Esophagus squamous epithelium (tissue), 5 donors: ENCODE results near the gene TRMT6. TPM values are rescaled to one million over a fixed set of nuclear protein-coding genes. Genes with fewer than 3 reads are reported as not detected.
A peak's percentile ranks its signal among the peaks of the same experiment; 100 is the strongest.

Source experiments
- DNase-seq: peaks from one replicate; lab custom pipeline; 2025; lab: John Stamatoyannopoulos, UW
- H3K27ac ChIP-seq, 4 donors: fragments of 200-600 bp; sonication (generic); one replicate each; pipeline ENCODE4 v1.5.1; 2016 to 2019; ENCODE audit warnings: mild to moderate bottlenecking in 1 of 4
- H3K27me3 ChIP-seq, 4 donors: fragments of 200-600 bp; sonication (generic); 1 replicate in 3 of 4; 2 replicates in 1 of 4; pipeline versions ENCODE4 v1.5.1 to v1.6.0; 2017 to 2021; ENCODE audit warnings: antibody characterized with exemption in 1 of 4
- H3K36me3 ChIP-seq, 3 donors: fragments of 200-600 bp; sonication (generic); one replicate each; pipeline ENCODE4 v1.5.1; 2016 to 2019
- H3K4me1 ChIP-seq, 3 donors: fragments of 200-600 bp; sonication (generic); one replicate each; pipeline ENCODE4 v1.5.1; 2017 to 2019
- H3K4me3 ChIP-seq, 4 donors: fragments of 200-600 bp; sonication (generic); 1 replicate in 3 of 4; 2 replicates in 1 of 4; pipeline ENCODE4 v1.5.1; 2016 to 2019; ENCODE audit warnings: mild to moderate bottlenecking in 2 of 4, moderate library complexity in 1 of 4
- H3K9me3 ChIP-seq, 3 donors: fragments of 200-600 bp; sonication (generic); one replicate each; pipeline ENCODE4 v1.5.1; 2016 to 2019
- POLR2A ChIP-seq, 4 donors: fragments of 450-650 bp; IDR thresholded peaks; one replicate each; pipeline ENCODE4 v1.6.1; 2017; ENCODE audit warnings: antibody characterized with exemption in 4 of 4, mild to moderate bottlenecking in 4 of 4, moderate library complexity in 3 of 4
- WGBS, 2 donors: methylation state at CpG; one replicate each; pipeline ENCODE4 v1.1.5; 2018; 5-methylcytosine and 5-hydroxymethylcytosine counted together
- intact Hi-C: fragments of 100-400 bp; cut with DNase I; formaldehyde crosslinking; loops from one replicate; pipeline ENCODE4 v1.15.0; 2022
- total RNA-seq, 4 donors: library from RNA; depleted of rRNA; stranded (reverse); fragments of >200 nt; gene quantifications; one replicate each; pipeline ENCODE4 v1.1.0, GENCODE V29; 2016
- TF ChIP-seq, protein P1 (sequence below), 6 experiments: fragments of 450-650 bp in 4 of 6; fragments of 200-600 bp in 2 of 6; sonication (generic) in 2 of 6; IDR thresholded peaks; one replicate each; pipeline ENCODE4 v1.5.1; 2016 to 2019; ENCODE audit warnings: antibody characterized with exemption in 6 of 6, mild to moderate bottlenecking in 4 of 6, moderate library complexity in 4 of 6
- donor health status: DM: yes; HTN: yes; CAD: no.

Gene TRMT6
- total RNA-seq, 4 donors from 2014 or later = 8.2 to 19.8 (median 13.8) TPM

DNA sequence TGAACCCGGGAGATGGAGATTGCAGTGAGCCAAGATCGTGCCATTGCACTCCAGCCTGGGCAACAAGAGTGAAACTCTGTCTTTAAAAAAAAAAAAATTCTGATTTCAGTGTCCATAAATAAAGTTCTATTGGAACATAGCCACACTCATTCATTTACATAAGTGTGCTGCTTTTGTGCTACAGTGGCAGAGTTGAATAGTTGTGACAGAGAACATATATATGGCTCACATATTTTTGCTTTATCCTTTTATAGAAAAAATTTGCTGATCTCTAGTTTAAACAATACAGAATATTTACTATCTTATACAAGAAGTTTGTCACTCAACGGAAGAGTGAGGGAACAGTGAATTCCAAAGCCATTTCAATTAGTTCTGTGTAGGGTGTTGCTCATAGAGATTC lies 18.1 kb upstream of the TRMT6 start:
- Histone ChIP-seq H3K4me3 (no peak overlapping the region), H3K4me1 (no peaks in the 10 kb centered on the region)
- WGBS, 2 donors = 89 to 92% methylated on average over 3 of the region's 3 CpGs

DNA sequence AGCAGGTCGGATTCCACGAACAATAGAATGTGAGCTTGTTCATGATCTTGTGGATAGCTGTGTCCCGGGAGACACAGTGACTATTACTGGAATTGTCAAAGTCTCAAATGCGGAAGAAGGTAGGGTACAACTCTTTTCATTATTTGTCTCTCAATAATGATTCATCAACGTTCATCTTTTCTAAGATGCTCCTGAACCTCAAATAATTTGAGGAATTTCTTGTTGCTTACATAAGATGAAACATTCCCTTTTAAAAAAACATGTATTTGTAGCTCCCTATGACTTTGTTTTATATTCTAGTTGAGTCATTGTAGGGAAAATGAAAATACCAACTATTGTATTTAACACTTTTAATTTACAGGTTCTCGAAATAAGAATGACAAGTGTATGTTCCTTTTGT lies 17.1 kb upstream of the TRMT6 start:
- Histone ChIP-seq H3K27me3 (no peaks in the 10 kb centered on the region), H3K9me3 (no peaks in the 10 kb centered on the region), H3K36me3 (peaks cover 0 to 74% (median 0%) of the 10 kb centered on the region in 3 donors), H3K4me1 (no peaks in the 10 kb centered on the region), H3K4me3 (no peak overlapping the region), H3K27ac (no peak overlapping the region)
- DNase-seq = no peak
- intact Hi-C loops = no loop called here
- 93 to 96% methylated on average over 6 of the region's 6 CpGs for WGBS, 2 donors
- TF ChIP-seq, protein P1, sequence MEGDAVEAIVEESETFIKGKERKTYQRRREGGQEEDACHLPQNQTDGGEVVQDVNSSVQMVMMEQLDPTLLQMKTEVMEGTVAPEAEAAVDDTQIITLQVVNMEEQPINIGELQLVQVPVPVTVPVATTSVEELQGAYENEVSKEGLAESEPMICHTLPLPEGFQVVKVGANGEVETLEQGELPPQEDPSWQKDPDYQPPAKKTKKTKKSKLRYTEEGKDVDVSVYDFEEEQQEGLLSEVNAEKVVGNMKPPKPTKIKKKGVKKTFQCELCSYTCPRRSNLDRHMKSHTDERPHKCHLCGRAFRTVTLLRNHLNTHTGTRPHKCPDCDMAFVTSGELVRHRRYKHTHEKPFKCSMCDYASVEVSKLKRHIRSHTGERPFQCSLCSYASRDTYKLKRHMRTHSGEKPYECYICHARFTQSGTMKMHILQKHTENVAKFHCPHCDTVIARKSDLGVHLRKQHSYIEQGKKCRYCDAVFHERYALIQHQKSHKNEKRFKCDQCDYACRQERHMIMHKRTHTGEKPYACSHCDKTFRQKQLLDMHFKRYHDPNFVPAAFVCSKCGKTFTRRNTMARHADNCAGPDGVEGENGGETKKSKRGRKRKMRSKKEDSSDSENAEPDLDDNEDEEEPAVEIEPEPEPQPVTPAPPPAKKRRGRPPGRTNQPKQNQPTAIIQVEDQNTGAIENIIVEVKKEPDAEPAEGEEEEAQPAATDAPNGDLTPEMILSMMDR (IDR thresholded peaks at IDR 0.05) = no peak
- no peak for TF ChIP-seq POLR2A (IDR thresholded peaks at IDR 0.05)

More for the DNA sequence above, 18.1 kb upstream of the TRMT6 start:
- H3K36me3 ChIP-seq = peaks cover 0 to 72% (median 0%) of the 10 kb centered on the region in 3 donors
- H3K27me3 ChIP-seq = no peaks in the 10 kb centered on the region
- intact Hi-C loops = no loop called here
- H3K27ac ChIP-seq = no peak overlapping the region
- no peak for DNase-seq
- no peak for TF ChIP-seq POLR2A (IDR thresholded peaks at IDR 0.05)
- TF ChIP-seq, protein P1 (IDR thresholded peaks at IDR 0.05) = no peak
- H3K9me3 ChIP-seq = no peaks in the 10 kb centered on the region

DNA sequence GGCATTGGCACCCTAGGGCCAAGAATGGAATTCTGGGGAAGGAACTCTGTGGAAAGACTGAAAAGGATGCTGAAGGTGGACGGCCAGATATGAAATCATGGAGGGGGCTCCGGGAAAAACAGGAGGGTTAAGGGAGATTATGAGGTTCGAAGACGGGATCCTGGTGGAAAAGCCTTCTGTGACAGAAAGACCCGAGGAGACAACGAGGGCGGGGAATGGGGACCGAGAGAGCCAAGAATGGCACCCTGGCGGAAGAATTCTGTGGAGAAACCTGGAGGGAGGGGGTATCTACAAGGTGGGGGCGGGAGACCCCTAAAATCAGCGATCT lies 426 bp downstream of the TRMT6 start:
- DNase-seq = no peak
- Histone ChIP-seq H3K4me3 (peak overlapping the region; percentile 78 to 92 (median 90)), H3K4me1 (peaks cover 7 to 43% (median 15%) of the 10 kb centered on the region in 3 donors), H3K36me3 (peaks cover 0 to 58% (median 5%) of the 10 kb centered on the region in 3 donors), H3K27me3 (no peaks in the 10 kb centered on the region), H3K9me3 (no peaks in the 10 kb centered on the region), H3K27ac (peak overlapping the region; percentile 79 to 86 (median 80))
- TF ChIP-seq, protein P1 (IDR thresholded peaks at IDR 0.05) = no peak
- no peak for TF ChIP-seq POLR2A (IDR thresholded peaks at IDR 0.05)
- WGBS, 2 donors = 0% methylated on average over 10 to 11 of the region's 11 CpGs
- intact Hi-C loops = no loop called here

DNA sequence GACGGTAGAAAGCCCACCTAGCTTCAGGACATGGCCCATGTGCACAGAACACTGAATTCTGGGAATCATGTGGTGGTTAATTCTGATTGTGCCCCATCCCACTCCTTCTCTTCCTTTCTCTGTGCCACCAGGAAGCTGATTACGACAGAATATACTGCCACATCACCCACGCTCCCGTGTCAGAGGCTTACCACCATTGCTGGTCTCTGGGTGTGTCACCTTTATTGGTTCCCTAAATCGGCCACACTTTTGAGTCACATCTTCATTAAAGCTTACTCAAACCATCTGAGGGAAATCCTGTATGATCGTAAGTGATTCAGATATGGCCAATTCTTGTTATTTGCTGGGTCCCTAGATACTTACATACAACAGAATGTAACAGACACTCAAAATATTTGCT lies 3.1 kb downstream of the TRMT6 start:
- no peaks in the 10 kb centered on the region for H3K9me3 ChIP-seq
- no peak for TF ChIP-seq POLR2A (IDR thresholded peaks at IDR 0.05)
- TF ChIP-seq, protein P1 (IDR thresholded peaks at IDR 0.05) = no peak
- no peak for DNase-seq
- peaks cover 7 to 60% (median 7%) of the 10 kb centered on the region in 3 donors for H3K36me3 ChIP-seq
- no peaks in the 10 kb centered on the region for H3K27me3 ChIP-seq
- WGBS, 2 donors = 55 to 66% methylated on average over 6 of the region's 6 CpGs
- no peak overlapping the region for H3K4me3 ChIP-seq
- peaks cover 7 to 43% (median 15%) of the 10 kb centered on the region in 3 donors for H3K4me1 ChIP-seq
- intact Hi-C loops = no loop called here
- H3K27ac ChIP-seq = no peak overlapping the region

DNA sequence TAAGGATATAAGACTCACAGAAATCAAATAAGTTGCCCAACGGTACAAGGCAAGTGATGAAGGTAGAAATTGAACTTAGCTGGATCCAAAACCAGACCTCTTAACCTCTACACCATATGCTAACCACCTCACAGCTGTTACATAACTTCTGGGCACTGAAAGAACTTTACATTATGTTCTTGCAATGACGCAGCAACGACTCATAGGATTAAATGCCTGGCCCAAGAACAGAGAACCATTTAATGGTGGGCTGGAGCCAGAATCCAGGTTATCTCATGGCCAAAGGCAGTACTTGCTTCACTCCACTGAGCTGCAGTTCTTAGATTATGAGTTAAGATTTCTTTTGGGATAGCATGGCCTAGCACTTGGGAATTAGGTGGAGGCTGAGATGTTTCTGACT lies 4.4 kb downstream of the TRMT6 start:
- intact Hi-C loops = no loop called here
- 23 to 32% methylated on average over 3 of the region's 3 CpGs for WGBS, 2 donors
- Histone ChIP-seq H3K4me1 (peaks cover 7 to 33% (median 8%) of the 10 kb centered on the region in 3 donors), H3K27ac (no peak overlapping the region), H3K27me3 (no peaks in the 10 kb centered on the region), H3K4me3 (no peak overlapping the region), H3K36me3 (peaks cover 14 to 74% (median 16%) of the 10 kb centered on the region in 3 donors), H3K9me3 (no peaks in the 10 kb centered on the region)
- no peak for DNase-seq
- TF ChIP-seq, protein P1 (IDR thresholded peaks at IDR 0.05) = no peak
- no peak for TF ChIP-seq POLR2A (IDR thresholded peaks at IDR 0.05)
